H1 (cell line): Measurements from ENCODE around the gene LRRC74B. TPM values are rescaled to one million over a fixed set of nuclear protein-coding genes. Genes with fewer than 3 reads are reported as not detected.

Source experiments
- CTCF ChIA-PET: fragments of 300-600 bp; sonication (Branson Sonifier 250); formaldehyde crosslinking; loops from one replicate; lab custom pipeline; 2021; ENCODE audit not compliant: partially characterized antibody; lab: Charles Lee
- POLR2A ChIA-PET: fragments of 300-600 bp; sonication (Branson Sonifier 250); formaldehyde crosslinking; loops from one replicate; lab custom pipeline; 2021; ENCODE audit warnings: inconsistent platforms; ENCODE audit not compliant: partially characterized antibody; lab: Charles Lee
- DNase-seq, 2 experiments: peaks; one replicate each; pipeline versions ENCODE4 v3.0.0 to v3.0.0-alpha.2; 2010 to 2022; ENCODE audit warnings: low spot score in 2 of 2, low read depth in 1 of 2, mixed read lengths in 1 of 2
- FAIRE-seq: peaks from 2 replicates; lab custom pipeline; 2011; peaks lifted over from hg19 to GRCh38; lab: Jason Lieb, UNC
- H2AFZ ChIP-seq: 2 replicates; pipeline ENCODE4 v1.8.1; 2012; ENCODE audit warnings: low read length, inconsistent platforms
- H2AK5ac ChIP-seq: 2 replicates; pipeline ENCODE4 v1.6.1; 2013; ENCODE audit warnings: low read depth, low read length
- H2BK120ac ChIP-seq: replicated peaks from 2 replicates; pipeline ENCODE3; 2013; ENCODE audit warnings: low read depth, low read length, inconsistent platforms
- H2BK12ac ChIP-seq: 2 replicates; pipeline ENCODE4 v1.6.1; 2013; ENCODE audit warnings: low read depth, low read length
- H2BK15ac ChIP-seq: 2 replicates; pipeline ENCODE4 v1.6.1; 2013; ENCODE audit warnings: low read length
- H2BK20ac ChIP-seq: 2 replicates; pipeline ENCODE4 v1.6.1; 2013; ENCODE audit warnings: low read length
- H2BK5ac ChIP-seq: 2 replicates; pipeline ENCODE4 v1.6.1; 2013; ENCODE audit warnings: low read depth, low read length
- H3K14ac ChIP-seq: 2 replicates; pipeline ENCODE4 v1.6.1; 2013; ENCODE audit warnings: inconsistent platforms; ENCODE audit not compliant: insufficient read length
- H3K18ac ChIP-seq: 2 replicates; pipeline ENCODE4 v1.6.1; 2013; ENCODE audit warnings: low read length; ENCODE audit errors: extremely low read depth
- H3K23ac ChIP-seq: 2 replicates; pipeline ENCODE4 v1.6.1; 2013; ENCODE audit warnings: inconsistent platforms; ENCODE audit not compliant: insufficient read length
- H3K23me2 ChIP-seq: 2 replicates; pipeline ENCODE4 v1.6.1; 2013; ENCODE audit warnings: low read depth, low read length
- H3K27ac ChIP-seq: 2 replicates; pipeline ENCODE4 v1.6.1; 2011; ENCODE audit warnings: low read depth, low read length, inconsistent platforms
- H3K27me3 ChIP-seq, 4 experiments: replicated peaks in 1 of 4; 1 replicate in 1 of 4; 2 replicates in 3 of 4; pipeline versions ENCODE4 v1.6.1 to v1.8.1; 2011 to 2013; ENCODE audit warnings: low read length in 3 of 4, mild to moderate bottlenecking in 3 of 4, inconsistent platforms in 2 of 4, mixed read lengths in 2 of 4, moderate library complexity in 1 of 4; ENCODE audit not compliant: control insufficient read depth in 3 of 4, insufficient read depth in 3 of 4; ENCODE audit errors: extremely low read depth in 1 of 4
- H3K36me3 ChIP-seq, 4 experiments: 2 replicates each; pipeline versions ENCODE4 v1.6.1 to v1.8.1; 2011 to 2013; ENCODE audit warnings: mild to moderate bottlenecking in 4 of 4, low read length in 3 of 4, moderate library complexity in 2 of 4, control low read depth in 1 of 4, inconsistent platforms in 1 of 4; ENCODE audit not compliant: insufficient read depth in 4 of 4, control insufficient read depth in 2 of 4
- H3K4ac ChIP-seq: replicated peaks from 2 replicates; pipeline ENCODE3; 2013; ENCODE audit warnings: low read length, low read depth, mixed read lengths, inconsistent platforms; ENCODE audit not compliant: insufficient read length
- H3K4me1 ChIP-seq, 4 experiments: replicated peaks in 1 of 4; 1 replicate in 1 of 4; 2 replicates in 3 of 4; pipeline versions ENCODE4 v1.6.1 to v1.8.1; 2011 to 2013; ENCODE audit warnings: low read length in 3 of 4, inconsistent platforms in 2 of 4, mixed read lengths in 1 of 4; ENCODE audit not compliant: insufficient read depth in 4 of 4, control insufficient read depth in 3 of 4
- H3K4me2 ChIP-seq, 2 experiments: 2 replicates each; pipeline versions ENCODE4 v1.6.1 to v1.8.1; 2011 to 2013; ENCODE audit warnings: low read depth in 2 of 2, low read length in 2 of 2, control low read depth in 1 of 2, inconsistent platforms in 1 of 2, mild to moderate bottlenecking in 1 of 2; ENCODE audit not compliant: insufficient read depth in 1 of 2
- H3K4me3 ChIP-seq, 4 experiments: fragments of 200-600, 300-600 bp in 1 of 4; sonication (generic), shearing (Covaris generic), sonication (Bioruptor Twin) in 1 of 4; 2 replicates each; pipeline versions ENCODE4 v1.5.1 to v1.8.1; 2011 to 2016; ENCODE audit warnings: low read length in 4 of 4, low read depth in 3 of 4, control low read depth in 2 of 4, inconsistent platforms in 2 of 4, mild to moderate bottlenecking in 2 of 4, mixed read lengths in 1 of 4, moderate library complexity in 1 of 4; ENCODE audit not compliant: insufficient read depth in 2 of 4; ENCODE audit errors: extremely low read depth in 1 of 4
- H3K56ac ChIP-seq: replicated peaks from 2 replicates; pipeline ENCODE3; 2013; ENCODE audit warnings: low read depth, mild to moderate bottlenecking, mixed read lengths, low read length, inconsistent platforms; ENCODE audit not compliant: insufficient read length
- H3K79me1 ChIP-seq: 2 replicates; pipeline ENCODE4 v1.6.1; 2013; ENCODE audit warnings: low read depth, low read length, control low read depth
- H3K79me2 ChIP-seq, 2 experiments: 2 replicates each; pipeline versions ENCODE4 v1.6.1 to v1.8.1; 2012 to 2013; ENCODE audit warnings: low read length in 2 of 2, mild to moderate bottlenecking in 2 of 2, inconsistent platforms in 1 of 2; ENCODE audit not compliant: insufficient read depth in 2 of 2, control insufficient read depth in 1 of 2
- H3K9ac ChIP-seq, 4 experiments: replicated peaks in 1 of 4; 1 replicate in 1 of 4; 2 replicates in 3 of 4; pipeline versions ENCODE4 v1.6.1 to v1.8.1; 2011 to 2013; ENCODE audit warnings: low read depth in 3 of 4, low read length in 3 of 4, control low read depth in 2 of 4, mild to moderate bottlenecking in 2 of 4, moderate library complexity in 2 of 4, inconsistent platforms in 1 of 4; ENCODE audit errors: extremely low read depth in 1 of 4
- H3K9me3 ChIP-seq, 2 experiments: 2 replicates each; pipeline versions ENCODE4 v1.6.1 to v1.8.1; 2012 to 2013; ENCODE audit warnings: mild to moderate bottlenecking in 2 of 2, moderate library complexity in 2 of 2, control low read depth in 1 of 2, inconsistent platforms in 1 of 2, low read depth in 1 of 2, low read length in 1 of 2, mixed read lengths in 1 of 2; ENCODE audit not compliant: insufficient read depth in 2 of 2
- H4K20me1 ChIP-seq, 2 experiments: replicated peaks in 1 of 2; 2 replicates each; pipeline versions ENCODE3 to v1.8.1; 2011 to 2013; ENCODE audit warnings: inconsistent platforms in 2 of 2, low read length in 2 of 2, mild to moderate bottlenecking in 1 of 2; ENCODE audit not compliant: insufficient read depth in 2 of 2, control insufficient read depth in 1 of 2
- H4K5ac ChIP-seq: 2 replicates; pipeline ENCODE4 v1.6.1; 2013; ENCODE audit warnings: low read length, low read depth, mixed read lengths, inconsistent platforms; ENCODE audit not compliant: insufficient read length
- H4K8ac ChIP-seq: 2 replicates; pipeline ENCODE4 v1.8.0; 2013; ENCODE audit warnings: mild to moderate bottlenecking, moderate library complexity, low read length, inconsistent platforms; ENCODE audit not compliant: insufficient read depth; ENCODE audit errors: extremely low read depth
- H4K91ac ChIP-seq: replicated peaks from 2 replicates; pipeline ENCODE3; 2013; ENCODE audit warnings: low read length, mixed read lengths, inconsistent platforms; ENCODE audit not compliant: insufficient read length
- ATF3 ChIP-seq: IDR thresholded peaks from 2 replicates; pipeline ENCODE4 v1.6.1; 2011; ENCODE audit warnings: low read depth, mild to moderate bottlenecking, low read length; ENCODE audit not compliant: insufficient read depth
- BRCA1 ChIP-seq: IDR thresholded peaks from 2 replicates; pipeline ENCODE4 v1.6.1; 2012; ENCODE audit warnings: low read depth, low read length, improper control_type of control experiment
- CEBPB ChIP-seq: IDR thresholded peaks from 2 replicates; pipeline ENCODE4 v1.6.1; 2012; ENCODE audit warnings: low read depth, low read length
- EGR1 ChIP-seq: IDR thresholded peaks from 2 replicates; pipeline ENCODE4 v1.6.1; 2011; ENCODE audit warnings: low read depth, low read length, borderline replicate concordance
- JUN ChIP-seq: IDR thresholded peaks from 2 replicates; pipeline ENCODE4 v1.6.1; 2011; ENCODE audit warnings: low read depth, mild to moderate bottlenecking, improper control_type of control experiment, low read length
- MAFK ChIP-seq: IDR thresholded peaks from 2 replicates; pipeline ENCODE4 v1.6.1; 2012; ENCODE audit warnings: low read depth, mild to moderate bottlenecking, improper control_type of control experiment, low read length
- MAX ChIP-seq: IDR thresholded peaks from 2 replicates; pipeline ENCODE4 v1.6.1; 2012; ENCODE audit warnings: inconsistent platforms
- PHF8 ChIP-seq: fragments of 200-600 bp; sonication (generic); conservative IDR thresholded peaks from 2 replicates; pipeline ENCODE4 v1.7.1; 2012; ENCODE audit warnings: low read depth, mild to moderate bottlenecking, inconsistent platforms, low read length, moderate library complexity
- POLR2A ChIP-seq, 2 experiments: IDR thresholded peaks; 1 replicate in 1 of 2; 2 replicates in 1 of 2; pipeline ENCODE4 v1.6.1; 2011; ENCODE audit warnings: low read depth in 2 of 2, low read length in 2 of 2, mild to moderate bottlenecking in 2 of 2; ENCODE audit errors: control extremely low read depth in 1 of 2
- RFX5 ChIP-seq: IDR thresholded peaks from 2 replicates; pipeline ENCODE4 v1.6.1; 2011; ENCODE audit warnings: low read depth, low read length, improper control_type of control experiment, borderline replicate concordance
- TBP ChIP-seq: IDR thresholded peaks from 2 replicates; pipeline ENCODE4 v1.6.1; 2011; ENCODE audit warnings: low read depth, low read length, improper control_type of control experiment
- WGBS, 2 experiments: shearing (Covaris generic) in 1 of 2; methylation state at CpG; one replicate each; pipeline versions ENCODE4 v1.1.6 to v1.1.7; 2013 to 2015; ENCODE audit warnings: low lambda C conversion rate in 2 of 2, mixed read lengths in 2 of 2, inconsistent platforms in 1 of 2, low coverage in 1 of 2, missing lambda C conversion rate in 1 of 2; ENCODE audit not compliant: insufficient replicate concordance in 2 of 2, insufficient coverage in 1 of 2, insufficient read length in 1 of 2; ENCODE audit errors: extremely low coverage in 1 of 2, missing lambda C conversion rate in 1 of 2; 5-methylcytosine and 5-hydroxymethylcytosine counted together
- polyA plus RNA-seq, 7 experiments: library from polyadenylated mRNA; depleted of rRNA in 3 of 7; stranded (reverse) in 5 of 7; unstranded in 2 of 7; fragments of >200 nt in 5 of 7; fragments of 200-250 nt in 2 of 7; gene quantifications; 1 replicate in 5 of 7; 2 replicates in 1 of 7; 4 replicates in 1 of 7; pipeline versions ENCODE4 v1.2.1 to v1.2.3, GENCODE V29; 2011 to 2013; ENCODE audit warnings: missing spikeins in 2 of 7, mixed read lengths in 2 of 7
- total RNA-seq: library from RNA; stranded (reverse); fragmentation: NEBNext Ultra II Directional; extraction: Animal tissue kit (Norgen Biotek cat#: 25700); gene quantifications from 2 replicates; pipeline ENCODE4 v1.2.1, GENCODE V29; 2021

LRRC74B gene
- total and polyA plus RNA-seq, 2 of the 8 experiments (the other 6 are each of a cell fraction or from before 2014, with no cell fraction given) = not detected

DNA sequence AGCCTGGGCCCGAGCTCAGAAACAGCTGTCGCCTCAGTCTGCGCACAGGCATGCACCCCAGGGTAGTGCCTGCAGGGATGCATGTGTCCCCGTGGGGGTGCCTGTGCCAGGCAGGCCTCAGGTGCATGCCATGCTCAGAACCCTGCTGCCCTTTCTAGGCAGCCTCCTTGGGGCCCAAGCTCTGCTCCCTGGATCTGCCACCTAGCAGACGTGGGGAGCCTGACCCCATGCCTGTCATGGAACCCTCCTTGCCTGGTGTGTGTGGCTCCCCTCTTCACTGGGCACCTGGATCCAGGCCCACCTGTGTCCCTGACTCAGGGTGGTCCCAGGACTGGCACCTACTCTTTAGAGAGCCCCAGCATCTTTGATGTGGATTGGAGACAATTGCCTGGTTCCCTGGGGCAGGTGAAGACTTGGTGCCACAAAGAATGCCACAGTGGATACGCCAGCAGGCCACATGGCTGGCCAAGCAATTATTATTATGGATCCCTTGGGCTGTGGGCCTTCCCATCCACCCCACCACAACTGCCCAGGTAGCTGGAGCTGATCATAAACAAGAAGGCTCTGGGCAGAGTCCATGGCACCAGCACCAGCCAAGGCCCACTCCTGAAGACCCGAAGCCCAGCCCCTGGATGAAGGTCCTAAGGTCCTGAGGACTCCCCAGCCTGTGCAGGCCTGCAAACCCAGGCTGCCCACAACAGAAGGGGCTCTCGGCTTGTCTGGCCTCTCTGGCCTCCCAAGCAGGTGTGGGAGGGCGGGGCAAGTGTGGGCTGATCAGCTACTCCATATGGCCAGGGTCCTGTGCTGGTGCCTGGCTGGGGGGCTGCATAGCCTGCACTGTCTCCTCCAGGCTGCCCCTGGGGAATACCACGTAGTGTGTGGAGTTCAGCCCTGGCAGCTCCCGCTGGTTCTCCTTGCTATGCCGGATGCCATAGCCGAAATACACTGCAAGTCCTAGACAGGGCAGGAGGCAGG is 17.2 kb upstream of the LRRC74B start:
- no peaks in the 10 kb centered on the region for H3K9me3 ChIP-seq
- H4K5ac ChIP-seq = no peak overlapping the region
- no peak overlapping the region for H2AK5ac ChIP-seq
- H3K23me2 ChIP-seq = peaks cover 9% of the 10 kb centered on the region; the same call in 1 of the 2 replicates
- H3K56ac ChIP-seq = no peak overlapping the region
- H2AFZ ChIP-seq = no peak overlapping the region
- ChIA-PET POLR2A (no interaction called here), CTCF (interaction anchor here (0.9 to 1.5 kb wide), 5 partner anchors 9 to 143 kb away, joined by 3 to 4 read pairs (median 3); partner anchors contain the start of gene THAP7)
- no peak overlapping the region for H3K4me2 ChIP-seq
- H3K9ac ChIP-seq = no peak overlapping the region
- no peak overlapping the region for H2BK120ac ChIP-seq
- no peaks in the 10 kb centered on the region for H4K20me1 ChIP-seq
- H3K36me3 ChIP-seq = no peaks in the 10 kb centered on the region
- no peak overlapping the region for H2BK20ac ChIP-seq
- H3K4me3 ChIP-seq = no peak overlapping the region
- H3K79me2 ChIP-seq = no peaks in the 10 kb centered on the region
- no peak overlapping the region; the same call in 1 of the 2 replicates for H3K18ac ChIP-seq
- H3K4me1 ChIP-seq = peaks cover 0 to 5% (median 3%) of the 10 kb centered on the region in 4 experiments; a peak in 3 of 7 replicates
- DNase-seq (no peak), FAIRE-seq (no peak)
- H4K91ac ChIP-seq = peak overlapping the region; percentile 27
- 91% methylated on average over 13 of the region's 13 CpGs; no CpG with 5 or more reads in 1 of the 2 experiments for WGBS, 2 experiments
- no peak overlapping the region for H3K27ac ChIP-seq
- no peak overlapping the region for H2BK5ac ChIP-seq
- no peak overlapping the region for H3K23ac ChIP-seq
- H3K4ac ChIP-seq = no peak overlapping the region
- H2BK15ac ChIP-seq = no peak overlapping the region
- H3K79me1 ChIP-seq = no peaks in the 10 kb centered on the region
- no peak overlapping the region for H3K14ac ChIP-seq
- no peak overlapping the region for H2BK12ac ChIP-seq
- peaks cover 6 to 30% (median 26%) of the 10 kb centered on the region in 4 experiments for H3K27me3 ChIP-seq
- H4K8ac ChIP-seq = peak overlapping the region; percentile 51; the same call in 1 of the 2 replicates
- TF ChIP-seq MAFK (no peak), MAX (no peak), RFX5 (no peak), BRCA1 (no peak), EGR1 (no peak), JUN (no peak), PHF8 (no peak), POLR2A (IDR thresholded peaks at IDR 0.05; ENCODE audit: control extremely low read depth in 1 of 2, low read depth in 2 of 2, low read length in 2 of 2) (no peak), ATF3 (no peak), CEBPB (no peak), TBP (no peak)
